Upper lobe of left lung (tissue), 6 donors: ENCODE results near the gene SGMS2. TPM values are rescaled to one million over a fixed set of nuclear protein-coding genes. Genes with fewer than 3 reads are reported as not detected.

Source experiments
- ATAC-seq, 2 donors: fragments of 200-7000 bp; cut with Tn5 transposase; one replicate each; pipeline ENCODE4 v1.9.1; 2022; ENCODE audit warnings: mild to moderate bottlenecking in 2 of 2, moderate library complexity in 2 of 2; ENCODE audit not compliant: low FRiP score in 2 of 2
- DNase-seq, 2 donors: peaks; one replicate each; pipeline ENCODE4 v3.0.0-alpha.2; 2019 to 2020
- H3K27ac ChIP-seq, 4 donors: fragments of 200-600 bp; sonication (generic); one replicate each; pipeline ENCODE4 v1.5.1; 2016 to 2019
- H3K27me3 ChIP-seq, 4 donors: fragments of 200-600 bp; sonication (generic); one replicate each; pipeline ENCODE4 v1.5.1; 2017 to 2019
- H3K36me3 ChIP-seq, 4 donors: fragments of 200-600 bp; sonication (generic); one replicate each; pipeline ENCODE4 v1.5.1; 2016 to 2019
- H3K4me1 ChIP-seq, 4 donors: fragments of 200-600 bp; sonication (generic); one replicate each; pipeline ENCODE4 v1.5.1; 2018 to 2019
- H3K4me3 ChIP-seq, 4 donors: fragments of 200-600 bp; sonication (generic); one replicate each; pipeline ENCODE4 v1.5.1; 2017 to 2019; ENCODE audit warnings: mild to moderate bottlenecking in 2 of 4, moderate library complexity in 1 of 4
- H3K9me3 ChIP-seq, 4 donors: fragments of 200-600 bp; sonication (generic); one replicate each; pipeline ENCODE4 v1.5.1; 2018 to 2019
- CTCF ChIP-seq, 6 experiments: fragments of 450-650 bp in 4 of 6; fragments of 200-600 bp in 2 of 6; sonication (generic) in 2 of 6; IDR thresholded peaks; one replicate each; pipeline ENCODE4 v1.5.1; 2016 to 2019; ENCODE audit warnings: antibody characterized with exemption in 6 of 6
- EP300 ChIP-seq, 4 donors: sonication (generic); formaldehyde crosslinking; IDR thresholded peaks; one replicate each; pipeline ENCODE4 v1.5.1; 2017; ENCODE audit warnings: antibody characterized with exemption in 4 of 4, control low read depth in 2 of 4
- POLR2A ChIP-seq, 4 donors: fragments of 450-650 bp; IDR thresholded peaks; one replicate each; pipeline ENCODE4 v1.5.1; 2016 to 2017; ENCODE audit warnings: antibody characterized with exemption in 4 of 4, mild to moderate bottlenecking in 2 of 4
- POLR2AphosphoS5 ChIP-seq, 2 donors: sonication (generic); formaldehyde crosslinking; IDR thresholded peaks; one replicate each; pipeline ENCODE4 v1.5.1; 2017; ENCODE audit warnings: antibody characterized with exemption in 2 of 2
- WGBS, 2 donors: methylation state at CpG; one replicate each; pipeline ENCODE4 v1.1.5; 2017 to 2018; 5-methylcytosine and 5-hydroxymethylcytosine counted together
- total RNA-seq, 6 donors: library from RNA; depleted of rRNA in 4 of 6; stranded (reverse); fragments of >200 nt in 4 of 6; gene quantifications; one replicate each; pipeline versions ENCODE4 v1.1.0 to v1.2.1, GENCODE V29; 2016 to 2021
- donor health status: DM: no; HTN: no; CAD: no; lungs with moderate emphysema.
- donor health status: DM: no; HTN: yes; CAD: no; lungs with severe emphysema.

Gene SGMS2
- total RNA-seq, 6 donors from 2014 or later: 85.9 to 551 (median 204) TPM

GRCh38 chr4:107791902-107792301, 32.8 kb upstream of the SGMS2 start:
- no peaks in the 10 kb centered on the region for H3K36me3 ChIP-seq
- no peaks in the 10 kb centered on the region for H3K27me3 ChIP-seq
- 63 to 75% methylated on average over 3 of the region's 3 CpGs for WGBS, 2 donors
- peaks cover 0 to 9% (median 0%) of the 10 kb centered on the region in 4 donors for H3K9me3 ChIP-seq
- no peak for ATAC-seq
- H3K4me1 ChIP-seq: no peaks in the 10 kb centered on the region
- H3K27ac ChIP-seq: no peak overlapping the region
- TF ChIP-seq CTCF (IDR thresholded peaks at IDR 0.05) (no peak), EP300 (IDR thresholded peaks at IDR 0.05) (no peak), POLR2AphosphoS5 (IDR thresholded peaks at IDR 0.05) (no peak), POLR2A (IDR thresholded peaks at IDR 0.05) (no peak)
- H3K4me3 ChIP-seq: no peak overlapping the region
- no peak for DNase-seq

GRCh38 chr4:107792711-107793110, 32.0 kb upstream of the SGMS2 start:
- ATAC-seq (no peak), DNase-seq (no peak)
- no peak overlapping the region for H3K27ac ChIP-seq
- H3K27me3 ChIP-seq: no peaks in the 10 kb centered on the region
- H3K4me1 ChIP-seq: no peaks in the 10 kb centered on the region
- no peaks in the 10 kb centered on the region for H3K36me3 ChIP-seq
- H3K9me3 ChIP-seq: peaks cover 0 to 8% (median 0%) of the 10 kb centered on the region in 4 donors
- TF ChIP-seq POLR2A (IDR thresholded peaks at IDR 0.05) (no peak), EP300 (IDR thresholded peaks at IDR 0.05) (no peak), CTCF (IDR thresholded peaks at IDR 0.05) (no peak), POLR2AphosphoS5 (IDR thresholded peaks at IDR 0.05) (no peak)
- no peak overlapping the region for H3K4me3 ChIP-seq
- WGBS, 2 donors: 81 to 82% methylated on average over 2 of the region's 2 CpGs

- H3K27me3 ChIP-seq: no peaks in the 10 kb centered on the region
- no peak for ATAC-seq
- TF ChIP-seq POLR2A (IDR thresholded peaks at IDR 0.05) (no peak), CTCF (IDR thresholded peaks at IDR 0.05) (no peak), POLR2AphosphoS5 (IDR thresholded peaks at IDR 0.05) (no peak), EP300 (IDR thresholded peaks at IDR 0.05) (no peak)
- H3K36me3 ChIP-seq: no peaks in the 10 kb centered on the region
- H3K27ac ChIP-seq: no peak overlapping the region
- H3K4me1 ChIP-seq: no peaks in the 10 kb centered on the region
- no peak for DNase-seq
- WGBS, 2 donors: 86 to 100% methylated on average over 2 of the region's 2 CpGs
- no peak overlapping the region for H3K4me3 ChIP-seq
- H3K9me3 ChIP-seq: no peaks in the 10 kb centered on the region
Observed at GRCh38 chr4:107793996-107794395, 30.7 kb upstream of the SGMS2 start.

GRCh38 chr4:107799669-107800450, 24.9 kb upstream of the SGMS2 start:
- WGBS, 2 donors: 41 to 51% methylated on average over 10 of the region's 10 CpGs
- peak overlapping the region in 3 of 4 donors; percentile 33 to 66 (median 47) for H3K27ac ChIP-seq
- H3K27me3 ChIP-seq: no peaks in the 10 kb centered on the region
- peak in 1 of 2 donors; percentile 39 for DNase-seq
- peaks cover 11 to 14% (median 12%) of the 10 kb centered on the region in 4 donors for H3K4me1 ChIP-seq
- no peaks in the 10 kb centered on the region for H3K9me3 ChIP-seq
- TF ChIP-seq EP300 (IDR thresholded peaks at IDR 0.05) (no peak), POLR2AphosphoS5 (IDR thresholded peaks at IDR 0.05) (peak in 1 of 2 donors; percentile 55), POLR2A (IDR thresholded peaks at IDR 0.05) (peak in 1 of 4 donors; percentile 41)
- no peaks in the 10 kb centered on the region for H3K36me3 ChIP-seq
- peak; percentile 41 to 77 for ATAC-seq
- peak overlapping the region in 3 of 4 donors; percentile 12 to 36 (median 32) for H3K4me3 ChIP-seq

GRCh38 chr4:107800706-107801105, 24.0 kb upstream of the SGMS2 start:
- Histone ChIP-seq H3K36me3 (no peaks in the 10 kb centered on the region), H3K27ac (peak overlapping the region in 2 of 4 donors; percentile 16 to 55), H3K27me3 (no peaks in the 10 kb centered on the region), H3K4me3 (no peak overlapping the region), H3K4me1 (peaks cover 11 to 14% (median 12%) of the 10 kb centered on the region in 4 donors), H3K9me3 (no peaks in the 10 kb centered on the region)
- ATAC-seq: peak in 1 of 2 donors; percentile 69
- 35 to 39% methylated on average over 1 of the region's 1 CpG for WGBS, 2 donors
- no peak for TF ChIP-seq CTCF (IDR thresholded peaks at IDR 0.05)
- no peak for TF ChIP-seq EP300 (IDR thresholded peaks at IDR 0.05)
- no peak for TF ChIP-seq POLR2A (IDR thresholded peaks at IDR 0.05)
- no peak for TF ChIP-seq POLR2AphosphoS5 (IDR thresholded peaks at IDR 0.05)
- no peak for DNase-seq
